Skeletal muscle tissue (tissue), 4 donors: ENCODE results near the gene MROH9. TPM values are rescaled to one million over a fixed set of nuclear protein-coding genes. Genes with fewer than 3 reads are reported as not detected.

ENCODE experiments used
- H3K27ac ChIP-seq: one replicate; pipeline ENCODE4 v1.7.0; 2013; ENCODE audit warnings: mild to moderate bottlenecking, low read depth, low read length, inconsistent platforms
- H3K27me3 ChIP-seq, 3 donors: one replicate each; pipeline ENCODE4 v1.7.0; 2013; ENCODE audit warnings: low read length in 3 of 3; ENCODE audit not compliant: control insufficient read depth in 3 of 3, insufficient read depth in 3 of 3
- H3K36me3 ChIP-seq, 3 donors: one replicate each; pipeline ENCODE4 v1.7.0; 2013; ENCODE audit warnings: low read length in 3 of 3; ENCODE audit not compliant: control insufficient read depth in 3 of 3, insufficient read depth in 3 of 3
- H3K4me1 ChIP-seq, 3 donors: one replicate each; pipeline ENCODE4 v1.7.0; 2013; ENCODE audit warnings: low read length in 3 of 3, mild to moderate bottlenecking in 3 of 3; ENCODE audit not compliant: control insufficient read depth in 3 of 3, insufficient read depth in 3 of 3
- H3K4me3 ChIP-seq, 3 donors: one replicate each; pipeline ENCODE4 v1.7.0; 2013; ENCODE audit warnings: low read length in 3 of 3
- H3K9ac ChIP-seq, 3 donors: one replicate each; pipeline ENCODE4 v1.7.0; 2013; ENCODE audit warnings: low read length in 3 of 3, mild to moderate bottlenecking in 3 of 3, moderate library complexity in 2 of 3, low read depth in 1 of 3
- H3K9me3 ChIP-seq, 3 donors: one replicate each; pipeline ENCODE4 v1.7.0; 2013; ENCODE audit warnings: low read length in 3 of 3; ENCODE audit not compliant: control insufficient read depth in 3 of 3
- total RNA-seq: library from RNA; depleted of rRNA; stranded (reverse); fragments of >200 nt; gene quantifications from one replicate; pipeline ENCODE4 v1.2.3, GENCODE V29; 2014
- donor health status: Osteomylitis.

The MROH9 gene, protein sequence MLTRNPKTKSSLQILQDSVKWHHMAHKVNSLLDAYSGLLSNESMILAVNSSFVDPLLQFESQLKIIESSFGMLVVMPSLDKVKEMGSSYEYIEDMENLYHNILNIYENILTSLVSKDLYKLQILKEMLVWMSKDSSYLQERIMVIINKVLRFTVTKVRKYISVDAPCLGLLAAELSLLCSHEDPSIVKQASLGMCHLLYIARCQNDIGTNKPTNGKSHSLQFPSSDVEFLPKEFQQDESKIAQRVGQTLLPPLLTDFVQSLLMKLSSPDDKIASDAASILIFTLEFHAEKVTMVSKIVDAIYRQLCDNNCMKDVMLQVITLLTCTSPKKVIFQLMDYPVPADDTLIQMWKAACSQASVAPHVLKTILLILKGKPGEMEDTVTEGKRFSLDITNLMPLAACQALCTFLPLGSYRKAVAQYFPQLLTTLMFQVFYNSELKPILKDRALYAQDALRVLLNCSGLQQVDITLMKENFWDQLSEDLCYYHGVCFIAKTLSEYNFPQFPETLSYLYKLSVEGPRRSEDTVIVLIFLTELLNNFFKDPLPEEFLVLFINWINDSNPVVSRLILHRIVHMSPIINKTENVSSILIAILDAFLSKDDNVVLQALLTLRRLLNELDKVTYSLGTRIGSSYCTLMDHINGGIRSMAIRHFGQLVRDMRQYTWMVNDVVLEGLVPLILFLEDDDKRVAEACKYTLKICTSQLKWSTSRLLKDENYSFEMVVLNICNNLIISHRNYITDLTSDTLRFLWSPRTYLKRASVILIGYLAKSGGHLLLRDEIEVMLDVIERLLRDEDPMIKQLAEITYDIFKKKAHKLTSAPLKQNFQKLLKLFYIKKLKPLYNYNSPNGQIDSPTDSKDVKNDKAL
- not detected for total RNA-seq

DNA sequence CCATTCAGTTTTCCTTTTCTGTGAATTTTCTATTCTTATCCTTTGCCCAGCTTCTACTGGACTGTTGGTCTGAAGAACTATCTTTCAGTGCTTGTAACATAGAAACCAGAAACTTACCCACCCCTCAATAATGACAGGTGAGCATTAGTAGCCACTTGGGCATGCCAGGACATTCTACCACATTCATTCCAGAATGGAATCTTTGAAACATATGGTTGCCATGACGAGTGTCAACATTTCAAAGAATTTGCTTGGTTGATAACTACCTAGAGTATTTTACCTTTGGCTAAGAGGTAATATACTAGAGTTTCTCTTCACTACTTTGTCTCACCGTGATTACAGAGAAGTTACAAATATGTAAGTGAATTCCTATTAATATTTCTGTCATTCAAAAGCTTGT lies at the start of gene MROH9:
TSS of gene MROH9 (plus strand) at position 304 of the 400 bp plus-strand sequence. CDS start 10,023 bp downstream, outside the sequence.
- no peak within 1 kb of the TSS for H3K4me3 ChIP-seq
- H3K27ac ChIP-seq, result no peak within 1 kb of the TSS
- H3K9me3 ChIP-seq, result no peaks in the 10 kb centered on the region
- no peak within 1 kb of the TSS for H3K9ac ChIP-seq
- no peaks in the 10 kb centered on the region for H3K36me3 ChIP-seq
- peaks cover 0 to 3% (median 0%) of the 10 kb centered on the region in 3 donors for H3K4me1 ChIP-seq
- peaks cover 0 to 3% (median 0%) of the 10 kb centered on the region in 3 donors for H3K27me3 ChIP-seq

DNA sequence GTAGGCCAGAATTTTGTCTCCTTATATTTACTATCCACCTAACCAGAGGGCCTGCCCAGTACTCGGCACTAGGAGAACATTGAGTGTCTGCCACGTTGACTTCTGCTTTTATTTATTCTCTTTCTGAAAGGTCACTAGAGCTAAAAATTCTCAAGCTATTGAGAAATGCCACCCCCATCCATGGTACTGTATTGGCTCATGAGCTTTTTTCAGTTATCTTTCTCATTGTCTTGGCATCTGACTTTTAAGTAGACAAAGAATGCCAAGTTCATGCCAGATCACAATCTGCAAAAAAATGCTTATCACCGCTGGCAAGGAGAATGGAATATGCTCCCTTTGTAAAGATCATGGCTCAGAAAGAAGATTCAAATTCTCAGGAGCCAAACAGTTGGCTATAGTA lies 49.8 kb upstream of the MROH9 start:
- H3K9me3 ChIP-seq, result no peaks in the 10 kb centered on the region

DNA sequence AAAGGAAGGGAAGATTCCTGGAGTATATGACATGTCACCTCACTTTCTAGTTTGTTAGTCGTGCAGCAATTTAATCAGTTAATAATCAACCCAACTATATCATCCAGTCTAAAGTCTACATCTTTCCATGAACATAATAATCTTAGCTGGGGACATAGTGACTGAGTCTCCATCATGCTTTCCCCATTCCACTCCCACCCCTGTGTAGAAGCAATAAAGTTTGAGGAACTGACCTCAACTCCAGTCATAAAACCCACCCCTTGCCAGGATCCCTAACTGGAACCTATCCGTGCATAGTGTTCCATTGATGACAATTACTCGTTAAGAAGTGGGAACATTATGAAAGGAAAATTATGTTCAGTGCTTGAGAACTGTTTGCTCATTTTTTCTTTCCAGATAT lies 48.9 kb upstream of the MROH9 start:
- no peaks in the 10 kb centered on the region for H3K9me3 ChIP-seq
- H3K4me1 ChIP-seq, result peaks cover 0 to 2% (median under 1%) of the 10 kb centered on the region in 3 donors
- no peak overlapping the region for H3K9ac ChIP-seq
- no peaks in the 10 kb centered on the region for H3K36me3 ChIP-seq
- no peak overlapping the region for H3K27ac ChIP-seq
- H3K4me3 ChIP-seq, result no peak overlapping the region
- H3K27me3 ChIP-seq, result no peaks in the 10 kb centered on the region

More for the DNA sequence above, 49.8 kb upstream of the MROH9 start:
- Histone ChIP-seq H3K27ac (no peak overlapping the region), H3K27me3 (no peaks in the 10 kb centered on the region), H3K4me1 (peaks cover 0 to 4% (median 2%) of the 10 kb centered on the region in 3 donors), H3K9ac (no peak overlapping the region), H3K36me3 (no peaks in the 10 kb centered on the region), H3K4me3 (no peak overlapping the region)

DNA sequence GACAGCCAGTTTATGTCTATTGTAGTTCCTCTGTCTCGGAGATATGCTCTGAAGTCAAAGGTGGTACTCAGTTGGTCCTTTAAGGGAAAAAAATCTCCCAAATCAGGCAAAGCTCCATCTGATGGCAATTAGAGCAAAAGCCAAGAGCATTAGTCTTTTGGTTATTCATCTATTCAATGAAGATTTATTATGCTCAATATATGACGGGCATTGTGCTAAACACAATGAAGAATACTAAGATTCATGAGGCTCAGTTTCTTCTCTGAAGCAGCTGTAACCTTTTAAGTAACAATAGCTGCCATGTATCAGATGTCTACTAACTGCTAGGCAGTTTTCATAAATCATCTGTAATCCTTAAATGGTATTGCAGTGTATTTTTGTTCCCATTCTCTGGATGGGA lies 47.6 kb upstream of the MROH9 start:
- H3K27ac ChIP-seq, result no peak overlapping the region
- H3K9me3 ChIP-seq, result no peaks in the 10 kb centered on the region
- no peaks in the 10 kb centered on the region for H3K4me1 ChIP-seq
- no peaks in the 10 kb centered on the region for H3K36me3 ChIP-seq
- H3K4me3 ChIP-seq, result no peak overlapping the region
- no peaks in the 10 kb centered on the region for H3K27me3 ChIP-seq
- H3K9ac ChIP-seq, result no peak overlapping the region

DNA sequence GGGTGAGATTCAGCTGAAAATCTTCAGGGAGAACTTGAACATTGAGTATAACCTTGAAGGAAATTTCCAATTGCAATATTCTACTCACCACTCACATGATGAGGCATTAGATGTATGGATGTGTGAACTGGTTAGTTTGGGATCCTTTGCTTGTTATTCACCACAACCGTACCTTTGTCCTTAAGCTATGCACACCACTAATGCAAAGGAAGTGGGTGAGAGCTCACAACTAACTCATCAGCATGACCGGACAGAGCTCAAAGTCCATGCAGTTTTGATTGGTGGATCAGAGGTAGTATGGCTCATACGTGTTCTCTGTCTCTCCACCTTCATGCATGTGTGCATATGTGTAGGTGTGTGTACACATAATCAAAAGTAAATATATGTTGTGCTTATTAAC lies 43.5 kb upstream of the MROH9 start:
- Histone ChIP-seq H3K36me3 (no peaks in the 10 kb centered on the region), H3K27ac (no peak overlapping the region)

DNA sequence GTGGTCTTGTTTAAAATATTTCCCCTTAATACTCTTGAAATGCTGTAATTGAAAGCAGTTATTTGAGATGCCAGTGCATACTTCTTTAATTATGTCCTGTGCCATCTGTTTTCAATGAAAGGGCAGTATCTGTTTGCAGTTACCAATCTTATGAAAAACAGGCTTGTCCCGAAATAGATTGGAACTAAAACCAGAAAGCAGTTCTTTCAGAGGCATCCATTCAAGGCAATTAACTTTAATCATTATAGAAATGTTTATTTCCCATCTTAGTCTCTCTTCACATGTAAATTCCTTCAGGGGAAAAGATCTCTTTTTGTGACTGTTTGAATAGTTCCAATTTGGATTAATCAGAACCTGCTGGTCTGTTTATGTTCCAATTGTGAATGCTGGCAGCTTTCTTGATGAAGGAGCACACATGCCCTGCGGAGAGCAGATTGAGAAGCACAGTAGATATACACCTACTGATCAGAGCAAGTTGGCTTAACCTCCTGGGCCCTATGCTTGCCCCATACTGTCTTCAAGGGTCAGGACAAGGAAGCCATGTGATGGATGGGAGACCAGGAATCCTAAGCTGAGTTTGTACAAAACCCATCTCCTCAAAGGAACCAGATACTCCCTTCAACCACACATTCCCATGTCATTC lies 41.6 kb upstream of the MROH9 start:
- H3K9me3 ChIP-seq, result no peaks in the 10 kb centered on the region
- H3K36me3 ChIP-seq, result no peaks in the 10 kb centered on the region
- H3K27ac ChIP-seq, result no peak overlapping the region
- no peak overlapping the region for H3K9ac ChIP-seq
- H3K27me3 ChIP-seq, result no peaks in the 10 kb centered on the region
- no peak overlapping the region for H3K4me3 ChIP-seq
- no peaks in the 10 kb centered on the region for H3K4me1 ChIP-seq

More for the DNA sequence above, 43.5 kb upstream of the MROH9 start:
- H3K9me3 ChIP-seq, result no peaks in the 10 kb centered on the region
- no peak overlapping the region for H3K4me3 ChIP-seq
- no peaks in the 10 kb centered on the region for H3K4me1 ChIP-seq
- no peak overlapping the region for H3K9ac ChIP-seq
- H3K27me3 ChIP-seq, result no peaks in the 10 kb centered on the region

DNA sequence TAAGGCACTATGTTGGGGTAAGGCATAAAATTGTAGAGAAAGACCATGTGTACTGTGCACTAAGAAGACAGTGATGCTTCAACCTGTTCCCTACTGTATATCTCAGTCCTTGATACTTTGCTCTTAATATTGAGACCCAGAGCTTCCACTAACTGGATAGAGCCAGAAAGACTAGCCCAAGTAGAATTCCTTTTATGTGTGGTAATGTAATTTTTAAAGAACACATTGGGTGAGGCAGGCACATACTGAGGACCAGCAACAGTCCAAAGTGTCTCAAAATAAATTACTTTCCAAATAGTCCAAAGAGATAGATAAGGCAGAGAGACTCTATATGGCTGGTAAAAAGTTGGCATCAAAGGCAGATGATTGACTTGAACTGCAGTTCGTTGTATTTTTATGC lies 31.4 kb upstream of the MROH9 start:
- no peaks in the 10 kb centered on the region for H3K27me3 ChIP-seq
- no peaks in the 10 kb centered on the region for H3K9me3 ChIP-seq
- no peaks in the 10 kb centered on the region for H3K4me1 ChIP-seq
- H3K4me3 ChIP-seq, result no peak overlapping the region
- H3K9ac ChIP-seq, result no peak overlapping the region
- no peak overlapping the region for H3K27ac ChIP-seq
- no peaks in the 10 kb centered on the region for H3K36me3 ChIP-seq

DNA sequence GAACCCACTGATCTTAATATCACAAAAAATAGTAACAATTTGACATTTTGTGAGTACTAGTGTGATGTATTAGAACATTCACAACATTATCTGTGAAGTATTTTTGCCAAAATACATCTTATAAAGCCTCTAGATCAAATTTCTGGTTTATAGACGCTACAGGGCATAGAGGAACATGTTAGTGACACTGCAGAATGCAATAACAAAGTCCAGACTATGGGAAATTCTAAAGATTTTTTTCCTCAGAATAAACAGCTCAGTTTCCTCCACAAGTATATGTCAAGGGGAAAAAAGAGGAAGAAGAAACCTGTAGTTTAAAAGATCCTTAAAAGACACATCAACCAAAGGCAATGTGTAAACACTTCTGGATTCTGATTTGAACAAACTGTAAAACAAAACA lies 26.4 kb upstream of the MROH9 start:
- H3K4me3 ChIP-seq, result no peak overlapping the region
- no peaks in the 10 kb centered on the region for H3K36me3 ChIP-seq
- H3K4me1 ChIP-seq, result no peaks in the 10 kb centered on the region
- no peak overlapping the region for H3K27ac ChIP-seq
- no peak overlapping the region for H3K9ac ChIP-seq
- no peaks in the 10 kb centered on the region for H3K9me3 ChIP-seq
- no peaks in the 10 kb centered on the region for H3K27me3 ChIP-seq

DNA sequence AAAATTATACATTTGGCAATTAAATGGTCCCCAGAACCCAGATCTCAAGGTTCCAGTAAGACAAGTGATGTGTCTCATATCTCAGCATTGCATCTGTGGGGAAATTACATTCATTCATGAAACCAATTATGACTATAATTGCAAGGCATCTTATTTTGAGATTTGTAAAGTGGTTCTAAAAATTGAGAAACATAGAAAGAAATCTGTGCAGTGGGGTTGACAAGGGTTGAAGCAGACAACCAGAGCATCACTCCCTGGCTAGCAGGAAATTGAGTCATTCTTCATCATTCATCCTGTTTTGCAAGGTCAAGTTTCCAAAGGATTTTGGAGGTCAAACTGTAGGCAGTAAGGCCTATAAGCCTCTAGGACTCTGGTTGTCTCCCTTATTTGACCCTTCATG lies 25.1 kb upstream of the MROH9 start:
- no peak overlapping the region for H3K27ac ChIP-seq
- H3K4me1 ChIP-seq, result no peaks in the 10 kb centered on the region
- H3K9ac ChIP-seq, result no peak overlapping the region
- no peak overlapping the region for H3K4me3 ChIP-seq
- H3K9me3 ChIP-seq, result no peaks in the 10 kb centered on the region
- H3K27me3 ChIP-seq, result no peaks in the 10 kb centered on the region
- H3K36me3 ChIP-seq, result no peaks in the 10 kb centered on the region
